Ectodermal cell (in vitro differentiated cells): ENCODE results near the gene WASF2.

Experiments used
- H3K27ac ChIP-seq: 2 replicates; pipeline ENCODE4 v1.7.0; 2013; ENCODE audit warnings: mild to moderate bottlenecking, low read depth, low read length; ENCODE audit not compliant: insufficient read depth, poor library complexity, severe bottlenecking
- H3K27me3 ChIP-seq: 2 replicates; pipeline ENCODE4 v1.7.0; 2013; ENCODE audit warnings: mild to moderate bottlenecking, low read length; ENCODE audit not compliant: insufficient read depth, control insufficient read depth, poor library complexity, severe bottlenecking
- H3K36me3 ChIP-seq: one replicate; pipeline ENCODE4 v1.7.0; 2013; ENCODE audit warnings: low read length; ENCODE audit not compliant: control insufficient read depth, insufficient read depth
- H3K4me1 ChIP-seq: one replicate; pipeline ENCODE4 v1.7.0; 2013; ENCODE audit warnings: low read length; ENCODE audit not compliant: control insufficient read depth, insufficient read depth
- H3K4me3 ChIP-seq: 2 replicates; pipeline ENCODE4 v1.7.0; 2013; ENCODE audit warnings: low read depth, low read length, control low read depth; ENCODE audit not compliant: insufficient read depth
- H3K9me3 ChIP-seq: 2 replicates; pipeline ENCODE4 v1.7.0; 2013; ENCODE audit warnings: mild to moderate bottlenecking, low read length, moderate library complexity; ENCODE audit not compliant: control insufficient read depth
- WGBS, 2 experiments: methylation state at CpG; one replicate each; pipeline ENCODE4 v1.1.7; 2013; ENCODE audit warnings: missing lambda C conversion rate in 2 of 2; 5-methylcytosine and 5-hydroxymethylcytosine counted together

Gene WASF2

DNA sequence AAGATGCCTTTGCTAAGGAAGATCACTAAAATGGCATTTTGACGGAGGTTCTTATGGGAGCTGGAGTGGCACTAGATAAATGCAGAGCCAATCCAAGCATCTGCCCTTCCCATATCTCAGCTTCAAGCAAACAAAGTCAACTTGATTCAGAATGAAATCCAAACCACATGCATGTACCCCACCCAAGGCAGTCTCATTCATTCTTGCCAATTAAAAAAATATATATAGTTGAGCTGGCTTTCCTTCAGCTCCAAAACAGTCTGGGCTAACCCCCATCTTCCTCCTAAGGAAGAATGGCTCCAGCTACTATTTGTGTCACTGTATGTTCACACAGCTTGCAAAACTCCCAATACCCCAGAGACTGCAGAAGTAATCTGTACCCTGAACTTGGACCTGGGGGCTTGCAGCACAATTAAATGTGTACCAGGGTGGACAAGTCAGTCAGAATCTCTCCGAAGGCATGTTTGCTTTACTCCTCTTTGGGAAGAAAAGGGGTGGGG lies 62.1 kb downstream of the WASF2 start:
- H3K4me1 ChIP-seq = peaks cover 30% of the 10 kb centered on the region

DNA sequence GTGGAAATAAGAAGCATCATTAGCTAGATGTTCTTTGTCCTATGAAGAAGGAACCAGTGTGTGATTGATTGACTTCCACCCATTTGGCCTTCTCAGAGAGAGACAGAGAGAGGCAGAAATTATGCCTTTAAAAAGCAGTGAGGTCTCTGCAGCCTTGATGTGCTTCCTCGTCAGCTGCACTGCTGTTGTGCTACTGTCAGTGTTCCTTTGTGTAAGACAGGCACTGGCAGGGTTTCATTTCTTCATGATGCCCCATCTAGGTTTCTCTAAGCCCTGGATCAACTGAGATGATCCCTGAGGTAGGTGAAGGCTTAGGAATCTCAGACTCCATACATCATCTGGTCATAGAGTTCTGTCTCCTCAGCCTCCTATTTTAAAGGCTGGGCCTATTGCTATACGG lies 62.6 kb downstream of the WASF2 start:
- H3K4me3 ChIP-seq = no peak overlapping the region
- no peaks in the 10 kb centered on the region for H3K27me3 ChIP-seq
- WGBS, 2 experiments = 89 to 91% methylated on average over 2 of the region's 2 CpGs
- H3K36me3 ChIP-seq = peaks cover 2% of the 10 kb centered on the region
- H3K9me3 ChIP-seq = no peaks in the 10 kb centered on the region
- H3K27ac ChIP-seq = no peak overlapping the region
- H3K4me1 ChIP-seq = peaks cover 30% of the 10 kb centered on the region

More for the DNA sequence above, 62.1 kb downstream of the WASF2 start:
- no peak overlapping the region for H3K4me3 ChIP-seq
- H3K27ac ChIP-seq = peak overlapping the region; percentile 88
- WGBS, 2 experiments = 84% methylated on average over 2 of the region's 2 CpGs
- H3K36me3 ChIP-seq = peaks cover 2% of the 10 kb centered on the region
- H3K9me3 ChIP-seq = no peaks in the 10 kb centered on the region
- H3K27me3 ChIP-seq = no peaks in the 10 kb centered on the region

DNA sequence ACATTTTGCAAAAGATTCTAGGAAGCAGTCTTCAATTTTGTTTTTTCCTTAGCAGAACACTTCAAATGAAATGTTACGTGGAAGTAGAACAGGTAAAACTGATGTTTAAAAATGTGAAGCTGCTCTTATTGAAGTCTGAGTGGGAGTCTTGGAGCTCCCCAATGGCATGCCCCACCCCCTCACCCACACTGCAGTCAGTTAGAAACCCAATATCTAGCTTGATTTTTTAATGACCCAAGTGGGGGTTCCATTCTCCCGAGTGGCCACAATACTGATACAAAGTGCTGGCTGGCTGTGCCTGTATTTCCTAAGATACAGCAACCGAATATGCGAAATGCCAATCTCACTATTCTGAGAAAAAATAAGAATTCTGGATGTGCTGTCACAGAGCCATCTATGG lies 66.3 kb downstream of the WASF2 start:
- no peaks in the 10 kb centered on the region for H3K9me3 ChIP-seq

DNA sequence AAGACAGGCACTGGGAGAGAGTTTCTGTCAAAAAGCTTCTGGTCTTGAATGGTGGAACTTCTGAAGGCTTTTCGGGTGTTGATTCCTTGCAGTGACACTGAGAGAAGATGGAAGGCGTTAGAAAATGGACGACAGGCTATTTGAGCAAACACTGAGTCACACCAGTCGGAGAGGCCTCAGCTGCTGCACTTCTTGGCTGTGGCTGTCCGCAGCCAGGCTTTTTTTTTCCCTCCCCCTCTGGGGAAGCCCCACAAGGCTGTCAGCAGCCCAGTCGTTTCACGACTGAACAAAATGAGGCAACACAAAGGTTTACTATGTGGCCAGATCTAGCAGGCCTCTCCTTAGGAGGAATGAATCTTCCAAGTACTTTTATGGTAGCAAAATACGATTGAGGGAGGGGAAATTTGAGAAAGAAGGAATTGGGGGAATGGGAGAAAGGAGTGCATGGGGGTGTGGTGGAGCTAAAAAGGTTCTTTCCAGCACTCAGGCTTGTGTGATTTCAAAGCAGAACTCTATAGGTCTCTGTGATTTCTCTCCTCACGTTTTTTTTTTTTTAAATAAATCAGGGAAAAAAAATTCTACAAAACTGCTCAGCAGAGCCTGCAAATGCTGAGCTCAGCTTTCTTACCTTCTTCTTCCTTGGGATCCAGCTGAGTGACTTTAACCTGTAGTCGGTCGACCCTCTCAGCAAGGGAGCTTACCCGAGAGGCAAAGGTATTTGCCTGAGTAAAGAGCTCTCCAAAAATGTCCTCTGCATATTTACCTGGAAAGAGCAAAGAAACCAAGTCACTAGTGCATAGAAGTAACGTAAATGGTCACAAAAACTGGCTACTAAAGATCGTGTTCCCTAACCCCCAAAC lies 71.4 kb downstream of the WASF2 start:
- H3K4me1 ChIP-seq = peaks cover 17% of the 10 kb centered on the region
- H3K9me3 ChIP-seq = no peaks in the 10 kb centered on the region

More for the DNA sequence above, 66.3 kb downstream of the WASF2 start:
- Histone ChIP-seq H3K4me3 (no peak overlapping the region), H3K4me1 (peaks cover 28% of the 10 kb centered on the region), H3K36me3 (peaks cover 2% of the 10 kb centered on the region), H3K27ac (no peak overlapping the region), H3K27me3 (no peaks in the 10 kb centered on the region)
- WGBS, 2 experiments = 91 to 96% methylated on average over 4 of the region's 4 CpGs

DNA sequence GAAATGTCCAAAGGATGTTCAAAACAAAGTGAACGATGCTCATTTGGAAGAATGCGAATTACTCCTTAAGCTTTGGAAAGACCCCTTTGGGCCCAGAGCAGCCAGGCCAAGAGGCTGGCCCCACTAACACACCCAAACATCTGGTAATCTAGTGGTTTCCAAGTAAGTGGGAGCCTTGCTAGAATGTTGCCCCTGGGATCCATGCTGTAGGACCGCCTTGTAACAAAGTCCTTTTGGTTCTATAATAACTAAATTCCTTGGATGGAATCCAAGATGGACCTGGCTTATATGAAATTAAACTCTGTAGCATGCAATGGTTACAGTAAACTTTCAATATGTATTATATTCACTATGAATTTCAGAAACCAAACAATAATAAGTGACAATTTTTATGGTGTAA lies 72.3 kb downstream of the WASF2 start:
- Histone ChIP-seq H3K27me3 (no peaks in the 10 kb centered on the region), H3K36me3 (peaks cover 9% of the 10 kb centered on the region), H3K9me3 (no peaks in the 10 kb centered on the region), H3K4me3 (no peak overlapping the region), H3K4me1 (peaks cover 17% of the 10 kb centered on the region), H3K27ac (no peak overlapping the region)
- WGBS, 2 experiments = 82 to 90% methylated on average over 3 of the region's 3 CpGs

More for the DNA sequence above, 71.4 kb downstream of the WASF2 start:
- H3K27ac ChIP-seq = peak overlapping the region; percentile 30
- H3K36me3 ChIP-seq = peaks cover 9% of the 10 kb centered on the region
- H3K4me3 ChIP-seq = no peak overlapping the region
- no peaks in the 10 kb centered on the region for H3K27me3 ChIP-seq
- 39 to 40% methylated on average over 14 of the region's 14 CpGs for WGBS, 2 experiments

DNA sequence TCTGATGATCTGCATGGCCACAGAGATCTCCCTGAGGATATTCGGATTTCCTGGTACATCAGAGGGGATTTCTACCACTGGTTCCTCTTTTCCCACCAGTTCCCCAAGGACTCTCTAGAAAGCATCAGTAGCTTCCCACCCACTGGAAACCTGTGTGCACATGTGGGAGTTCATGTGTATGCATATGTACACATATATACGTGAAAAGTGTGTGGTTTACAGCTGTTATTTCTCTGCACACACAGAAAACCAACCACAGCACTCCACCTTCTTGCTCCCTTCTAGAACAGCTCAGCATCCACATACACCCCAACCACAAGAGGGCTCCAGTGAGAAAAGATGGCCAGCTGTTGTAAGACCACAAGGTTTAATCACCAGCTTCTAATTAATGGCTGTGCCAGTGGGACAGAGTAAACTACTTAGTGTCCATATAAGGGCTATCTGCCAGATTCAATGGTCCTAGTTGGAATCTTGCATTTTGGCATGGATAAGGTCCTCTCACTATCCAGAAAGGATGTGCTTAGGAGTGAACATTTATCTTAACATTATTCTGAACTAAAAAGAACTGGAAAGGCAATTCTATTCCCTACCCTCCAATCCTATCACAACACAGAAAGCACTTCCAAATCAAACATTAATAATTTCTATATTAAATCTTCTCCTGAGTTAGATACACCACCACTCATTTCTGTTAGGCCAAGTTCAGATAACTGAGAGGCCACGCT lies 73.4 kb downstream of the WASF2 start:
- WGBS, 2 experiments = 85 to 87% methylated on average over 2 to 3 of the region's 3 CpGs
- no peaks in the 10 kb centered on the region for H3K9me3 ChIP-seq
- H3K27ac ChIP-seq = no peak overlapping the region
- no peak overlapping the region for H3K4me3 ChIP-seq
- no peaks in the 10 kb centered on the region for H3K27me3 ChIP-seq
- H3K4me1 ChIP-seq = peaks cover 17% of the 10 kb centered on the region
- H3K36me3 ChIP-seq = peaks cover 9% of the 10 kb centered on the region

DNA sequence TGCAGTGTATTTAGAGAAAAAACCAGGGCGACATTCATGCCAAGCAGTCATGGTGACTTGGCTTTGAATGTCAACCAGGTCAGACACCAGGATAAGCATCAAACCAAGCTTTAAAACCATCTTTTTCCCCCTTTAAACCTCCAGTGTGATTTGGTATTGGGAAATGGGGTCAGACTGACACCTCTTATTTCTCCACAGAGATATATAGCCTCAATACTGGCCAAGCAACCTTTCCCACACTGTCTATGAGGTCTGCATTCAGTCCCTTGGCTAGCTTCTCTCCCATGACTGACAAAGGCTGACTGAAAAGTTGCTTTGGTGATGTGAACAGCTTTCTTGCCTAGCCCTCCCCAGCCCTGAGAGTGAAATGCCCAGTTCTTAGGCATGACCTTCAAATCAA lies 75.9 kb downstream of the WASF2 start:
- no peak overlapping the region for H3K4me3 ChIP-seq
- H3K36me3 ChIP-seq = peaks cover 9% of the 10 kb centered on the region
- 95 to 97% methylated on average over 1 of the region's 1 CpG for WGBS, 2 experiments
- no peaks in the 10 kb centered on the region for H3K9me3 ChIP-seq
- peaks cover 11% of the 10 kb centered on the region for H3K4me1 ChIP-seq
- H3K27ac ChIP-seq = no peak overlapping the region
- no peaks in the 10 kb centered on the region for H3K27me3 ChIP-seq

DNA sequence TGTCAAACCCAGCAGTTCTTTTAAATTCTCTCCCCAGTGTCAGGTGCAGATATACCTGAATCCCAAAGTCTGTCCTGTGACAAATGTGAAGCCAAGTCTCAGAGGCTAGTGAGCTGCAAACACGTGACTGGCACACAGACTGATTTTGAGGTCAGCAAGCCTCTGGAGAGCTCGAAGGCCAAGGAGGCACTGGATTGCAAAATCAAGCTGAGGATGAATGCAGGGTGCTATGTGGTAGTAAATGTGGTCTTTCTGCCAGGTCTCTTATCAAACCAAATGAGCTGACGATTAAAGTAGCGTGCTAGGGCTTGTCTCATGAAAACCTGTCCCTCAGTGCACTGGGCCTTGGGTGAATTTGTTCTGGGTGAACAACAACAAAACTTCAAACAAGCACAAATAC lies 77.0 kb downstream of the WASF2 start:
- no peaks in the 10 kb centered on the region for H3K27me3 ChIP-seq
- H3K27ac ChIP-seq = no peak overlapping the region
- H3K9me3 ChIP-seq = no peaks in the 10 kb centered on the region
- H3K4me3 ChIP-seq = no peak overlapping the region
- peaks cover under 1% of the 10 kb centered on the region for H3K4me1 ChIP-seq
- peaks cover 9% of the 10 kb centered on the region for H3K36me3 ChIP-seq
- WGBS, 2 experiments = 94 to 95% methylated on average over 4 of the region's 4 CpGs

DNA sequence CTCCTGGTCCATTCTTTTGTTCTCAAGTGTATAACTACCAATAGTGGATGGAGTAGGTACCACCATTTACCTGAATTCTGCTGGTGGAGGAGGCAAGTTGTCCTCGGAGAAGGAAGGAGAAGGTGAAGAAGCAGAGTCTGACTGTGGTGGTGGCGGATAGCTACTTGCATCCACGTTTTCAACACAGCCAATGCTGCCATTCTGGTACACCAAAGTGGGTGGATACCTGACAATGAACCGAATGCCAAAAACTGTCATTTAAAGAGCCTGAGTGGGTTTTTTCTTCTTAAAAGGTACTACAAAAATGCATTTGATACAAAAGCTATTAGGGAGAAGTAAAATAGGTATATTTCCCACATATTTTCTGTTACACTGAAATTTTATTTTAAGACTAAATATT lies 77.5 kb downstream of the WASF2 start:
- Histone ChIP-seq H3K27me3 (no peaks in the 10 kb centered on the region), H3K9me3 (no peaks in the 10 kb centered on the region), H3K36me3 (peaks cover 6% of the 10 kb centered on the region), H3K4me1 (no peaks in the 10 kb centered on the region), H3K27ac (no peak overlapping the region), H3K4me3 (no peak overlapping the region)
- 97 to 98% methylated on average over 4 of the region's 4 CpGs for WGBS, 2 experiments

DNA sequence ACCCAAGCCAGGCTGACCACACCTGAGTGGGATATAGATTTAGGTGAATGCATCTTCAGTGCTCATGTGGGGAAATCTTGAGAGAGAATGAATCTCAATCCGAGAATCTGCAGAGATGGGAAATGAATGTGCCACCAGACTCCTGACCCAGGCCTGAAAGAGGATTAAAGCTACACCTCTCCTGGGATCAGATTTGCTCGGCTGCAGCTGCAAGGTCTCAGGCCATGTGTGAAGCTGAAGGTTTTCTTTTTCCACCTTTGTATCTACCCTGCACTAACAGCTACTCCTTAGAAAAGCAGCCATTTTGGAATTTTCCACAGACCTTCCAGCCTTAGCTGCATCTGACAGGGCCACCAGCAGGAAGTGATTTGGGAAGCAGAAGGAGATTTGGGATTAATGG lies 79.3 kb downstream of the WASF2 start:
- peaks cover 11% of the 10 kb centered on the region for H3K4me1 ChIP-seq
- no peak overlapping the region for H3K4me3 ChIP-seq
- WGBS, 2 experiments = 91 to 92% methylated on average over 2 of the region's 2 CpGs
- peaks cover 3% of the 10 kb centered on the region for H3K36me3 ChIP-seq
- H3K9me3 ChIP-seq = no peaks in the 10 kb centered on the region
- H3K27ac ChIP-seq = no peak overlapping the region
- H3K27me3 ChIP-seq = no peaks in the 10 kb centered on the region
